GM18873 (cell line): ENCODE data around the gene FGR.
"Not testable (repeated sequence)": the region's sequence is repeated elsewhere in the genome, so short reads cannot be mapped to it uniquely, and the experiment has no call there.

Experiments
- ATAC-seq: cut with Tn5 transposase; IDR thresholded peaks from one replicate; pipeline ENCODE4 v1.9.1; 2021; ENCODE audit warnings: mild to moderate bottlenecking, moderate library complexity, moderate number of reproducible peaks; ENCODE audit not compliant: unreplicated experiment, low FRiP score

Gene FGR

DNA sequence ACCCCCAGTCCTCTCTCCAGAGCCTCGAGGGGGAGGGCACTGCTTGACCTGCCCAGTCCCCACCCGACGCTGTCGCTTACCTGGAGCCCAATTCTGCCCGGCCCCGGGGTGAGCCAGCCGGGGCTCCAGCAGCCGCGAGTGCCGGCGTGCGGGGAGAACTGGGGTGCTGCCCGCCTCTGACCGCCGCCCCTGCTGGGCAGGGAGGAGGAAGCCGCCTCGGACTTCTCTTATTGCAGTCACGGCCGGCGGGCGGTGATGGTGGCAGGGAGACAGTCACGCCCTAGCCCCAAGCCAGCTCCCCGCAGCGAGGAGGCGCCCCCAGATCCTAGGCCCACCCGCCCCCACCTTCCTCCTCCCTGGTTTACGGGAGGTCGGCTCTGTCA is at the start of gene FGR:
FGR (minus strand) TSS at position 201 of the 383 bp plus-strand sequence. CDS start 11,269 bp downstream, outside the sequence.
- ATAC-seq, result no peak

DNA sequence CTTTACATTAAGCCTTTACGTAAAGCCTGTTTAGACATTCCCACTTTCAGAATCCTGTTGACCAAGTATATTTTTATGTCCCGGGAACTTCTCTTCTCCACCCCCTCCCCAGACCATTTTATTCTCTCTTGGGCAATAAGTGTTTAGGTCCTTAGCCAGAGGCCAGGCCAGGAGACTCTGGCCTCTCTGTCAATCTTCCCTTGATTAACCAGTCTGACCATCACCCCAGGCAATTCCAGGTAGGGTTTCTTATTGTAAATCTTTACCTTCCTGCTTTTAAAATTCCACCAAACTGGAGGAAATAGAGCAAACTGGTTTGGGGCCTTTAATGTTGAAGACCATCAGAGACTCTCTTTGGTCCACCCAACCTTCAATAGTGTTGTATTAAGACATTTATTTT is 49.2 kb upstream of the FGR start:
- ATAC-seq, result no peak

DNA sequence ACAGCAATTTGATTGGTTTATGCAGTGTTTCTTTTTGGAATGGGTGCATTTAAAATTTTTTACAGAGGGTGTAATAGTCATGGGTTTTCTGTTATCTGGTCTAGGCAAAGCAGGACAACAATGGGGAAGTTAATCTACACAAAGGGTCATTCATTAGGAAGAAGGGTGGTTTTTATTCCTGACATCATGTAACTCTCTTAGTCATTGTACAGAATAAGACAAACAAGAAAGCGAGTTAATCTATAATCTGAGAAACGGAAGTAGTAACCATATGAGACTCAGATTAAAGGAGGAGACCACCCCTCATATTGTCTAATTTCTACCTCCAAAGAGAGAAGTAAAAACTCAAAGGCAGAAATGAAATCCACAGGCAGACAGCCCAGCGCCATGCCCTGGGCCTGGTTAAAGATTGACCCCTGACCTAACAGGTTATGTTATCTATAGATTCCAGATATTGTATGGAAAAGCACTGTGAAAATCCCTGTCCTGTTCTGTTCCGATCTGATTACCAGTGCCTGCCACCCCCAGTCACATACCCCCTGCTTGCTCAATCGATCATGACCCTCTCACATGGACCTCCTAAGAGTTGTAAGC is 47.5 kb upstream of the FGR start:
- ATAC-seq, result no peak

GRCh38 chr1:27681580-27681979 is 46.6 kb upstream of the FGR start:
- not testable (repeated sequence) for ATAC-seq

- ATAC-seq, result not testable (repeated sequence)
Measured at GRCh38 chr1:27680225-27680791, 45.3 kb upstream of the FGR start.

GRCh38 chr1:27678747-27679146 is 43.8 kb upstream of the FGR start:
- no peak for ATAC-seq

- ATAC-seq, result no peak
Measured at GRCh38 chr1:27676410-27676809, 41.4 kb upstream of the FGR start.

- ATAC-seq, result no peak
Measured at GRCh38 chr1:27672750-27673112, 37.7 kb upstream of the FGR start.

- ATAC-seq, result peak; percentile 76
Measured at GRCh38 chr1:27671964-27672749, 37.2 kb upstream of the FGR start, which contains the start of gene IFI6. Gene IFI6 (minus strand): TSS chr1:27672192. CDS start chr1:27669314, 2,878 bp downstream.

DNA sequence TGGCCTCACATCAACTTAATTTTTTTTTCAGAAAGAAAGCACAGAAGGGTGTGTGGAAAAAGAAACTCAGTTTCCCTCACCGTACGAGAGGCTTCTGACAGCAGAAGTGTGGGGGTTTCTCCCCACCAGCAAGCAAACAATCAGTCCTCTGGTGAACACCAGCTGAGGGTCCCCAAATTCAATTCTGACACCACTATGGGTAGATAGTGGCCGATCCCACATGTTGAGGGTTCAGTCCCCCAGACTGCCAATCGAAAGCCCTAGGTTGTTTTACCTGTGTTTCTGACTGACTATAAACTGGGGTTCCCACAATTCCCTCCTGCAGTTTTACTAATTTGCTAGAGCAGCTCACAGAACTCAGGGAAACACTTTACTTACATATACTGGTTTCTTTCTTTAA is 34.9 kb upstream of the FGR start:
- no peak for ATAC-seq

DNA sequence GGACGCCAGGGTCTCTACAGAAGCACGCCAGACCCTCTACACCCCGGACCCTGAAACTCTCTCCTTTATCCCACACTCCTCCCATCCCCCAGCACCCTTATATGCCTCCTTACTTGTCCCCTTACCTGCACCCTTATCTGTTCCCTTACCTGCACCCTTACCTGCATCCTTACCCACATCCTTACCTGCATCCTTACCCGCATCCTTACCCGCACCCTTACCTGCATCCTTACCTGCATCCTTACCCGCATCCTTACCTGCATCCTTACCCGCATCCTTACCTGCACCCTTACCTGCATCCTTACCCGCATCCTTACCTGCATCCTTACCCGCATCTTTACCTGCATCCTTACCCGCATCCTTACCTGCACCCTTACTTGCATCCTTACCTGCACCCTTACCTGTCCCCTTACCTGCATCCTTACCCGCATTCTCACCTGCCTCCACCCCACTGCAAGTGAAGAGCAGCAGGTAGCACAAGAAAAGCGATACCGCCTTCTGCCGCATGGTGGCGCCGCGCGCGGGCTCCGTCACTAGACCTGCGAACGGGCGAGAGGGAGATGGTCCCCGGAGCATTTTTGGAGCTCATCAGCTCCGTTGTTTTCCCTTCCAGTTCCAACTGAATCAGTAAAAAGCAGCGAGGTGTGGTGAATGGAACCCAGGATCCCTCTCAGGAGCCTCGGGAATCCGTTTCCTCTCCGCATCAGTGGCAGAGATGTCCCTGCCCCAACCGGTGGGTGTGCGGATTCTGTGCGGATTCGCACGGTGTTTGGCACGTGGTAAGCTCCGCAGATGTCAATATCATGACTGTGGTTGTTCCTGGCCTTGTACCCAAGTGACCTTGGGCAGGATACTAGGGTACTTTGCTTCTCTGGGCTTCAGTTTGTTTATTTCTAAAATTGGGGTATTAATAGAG is 34.1 kb upstream of the FGR start:
- no peak for ATAC-seq

- ATAC-seq, result no peak
Measured at GRCh38 chr1:27668121-27668807, 33.3 kb upstream of the FGR start.

GRCh38 chr1:27666791-27667254 is 31.8 kb upstream of the FGR start:
- no peak for ATAC-seq

DNA sequence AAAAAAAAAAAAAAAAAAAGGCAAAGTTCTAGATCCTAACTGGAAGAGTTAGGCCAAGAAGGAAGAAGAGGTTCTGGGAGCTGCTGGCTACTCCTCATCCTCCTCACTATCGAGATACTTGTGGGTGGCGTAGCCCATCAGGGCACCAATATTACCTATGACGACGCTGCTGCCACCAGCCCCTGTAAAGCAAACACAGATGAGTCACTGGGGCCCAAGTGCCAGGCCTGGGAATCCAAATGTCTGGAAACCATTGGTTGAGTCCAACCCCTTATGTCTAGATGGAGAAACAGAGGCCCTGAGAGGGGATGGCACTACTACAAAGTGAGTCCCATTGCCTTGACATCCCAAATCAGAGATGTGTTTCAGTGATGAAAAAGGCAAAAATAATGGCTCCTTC is 31.3 kb upstream of the FGR start:
- ATAC-seq, result no peak

DNA sequence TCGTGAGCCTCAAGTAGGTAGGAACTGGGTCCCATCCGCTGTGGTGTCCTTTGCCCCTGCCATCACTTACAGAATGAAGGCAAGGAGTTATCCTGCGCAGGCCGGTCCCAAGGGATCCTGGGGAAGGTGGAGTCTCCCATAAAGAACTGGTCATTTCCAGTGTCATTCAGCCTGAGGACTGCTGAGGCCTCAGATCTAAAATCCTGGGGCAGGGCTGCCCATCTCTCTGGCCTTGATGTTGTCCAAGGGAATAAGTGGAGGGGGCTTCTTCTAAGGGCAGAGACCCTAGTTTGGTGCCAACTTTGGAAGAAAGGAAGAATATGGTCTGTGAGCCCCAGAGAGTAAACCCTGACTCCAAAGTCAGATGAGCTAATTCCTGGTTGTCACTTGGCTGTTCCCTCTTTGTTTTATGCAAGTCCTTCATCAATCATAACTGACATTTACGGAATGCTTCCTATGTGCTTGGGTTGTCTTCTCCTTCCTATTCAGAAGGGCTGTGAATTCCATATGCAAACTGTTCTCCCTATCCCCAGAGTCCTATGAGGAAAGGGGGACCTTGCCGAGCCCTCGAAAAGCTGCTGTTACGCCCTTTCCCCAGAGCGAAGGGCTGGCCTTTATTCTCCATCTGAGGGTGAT is 30.1 kb upstream of the FGR start:
- no peak for ATAC-seq

- no peak for ATAC-seq
Measured at GRCh38 chr1:27664291-27664690, 29.3 kb upstream of the FGR start.

- no peak for ATAC-seq
Measured at GRCh38 chr1:27662707-27663393, 27.9 kb upstream of the FGR start.

DNA sequence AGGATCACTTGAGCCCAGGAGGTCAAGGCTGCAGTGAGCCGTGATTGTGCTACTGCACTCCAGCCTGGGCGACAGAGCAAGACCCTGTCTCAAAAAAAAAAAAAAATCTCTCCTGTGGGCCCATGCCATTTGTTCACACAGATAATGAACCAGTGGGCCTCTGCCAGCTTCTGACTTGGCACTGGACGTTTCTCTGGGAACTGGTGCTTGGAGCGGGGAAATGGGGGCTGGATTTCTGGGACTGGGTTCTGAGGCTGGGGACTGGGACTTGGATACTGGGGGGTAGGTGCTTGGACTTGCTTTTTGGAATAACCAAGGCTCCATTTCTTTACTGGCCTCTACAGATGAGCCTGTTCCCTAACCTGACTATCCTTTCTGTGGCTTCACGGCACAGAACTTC is 27.3 kb upstream of the FGR start:
- ATAC-seq, result no peak
